NCI-H187 (cell line): ENCODE data around the gene EDARADD.

ENCODE experiments used
- DNase-seq, 2 experiments: peaks; one replicate each; lab custom pipeline; 2025; lab: John Stamatoyannopoulos, UW

Gene EDARADD

GRCh38 chr1:236516929-236517704, 123.0 kb downstream of the EDARADD start:
- DNase-seq: no peak

GRCh38 chr1:236518322-236518721, 124.2 kb downstream of the EDARADD start:
- no peak for DNase-seq

DNA sequence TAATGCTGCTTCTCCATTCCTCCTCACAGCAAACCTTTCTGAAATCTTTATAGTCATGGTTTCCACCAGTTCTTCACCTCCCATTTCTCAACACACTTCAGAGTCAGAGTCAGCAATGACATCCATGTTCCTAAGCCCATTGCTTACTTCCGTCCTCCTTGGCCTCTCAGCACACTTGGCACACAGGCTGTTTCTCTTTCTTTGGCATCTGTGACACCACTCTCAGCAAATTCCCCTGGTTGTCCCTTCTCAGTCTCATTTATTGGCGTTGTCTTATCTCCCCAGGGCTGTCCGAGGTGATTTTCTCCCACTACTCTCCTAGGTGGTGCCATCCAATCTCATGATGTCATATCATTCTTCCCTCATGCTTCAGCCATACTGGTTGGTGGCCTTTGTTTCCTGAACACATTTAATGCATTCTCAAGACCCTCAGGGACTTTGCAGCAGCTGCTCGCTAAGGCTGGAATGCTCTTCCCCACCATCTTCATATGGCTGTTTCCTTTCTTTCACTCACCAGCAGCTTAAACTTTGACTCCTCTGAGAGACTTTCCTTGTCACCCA, 126.4 kb downstream of the EDARADD start:
- no peak for DNase-seq

DNA sequence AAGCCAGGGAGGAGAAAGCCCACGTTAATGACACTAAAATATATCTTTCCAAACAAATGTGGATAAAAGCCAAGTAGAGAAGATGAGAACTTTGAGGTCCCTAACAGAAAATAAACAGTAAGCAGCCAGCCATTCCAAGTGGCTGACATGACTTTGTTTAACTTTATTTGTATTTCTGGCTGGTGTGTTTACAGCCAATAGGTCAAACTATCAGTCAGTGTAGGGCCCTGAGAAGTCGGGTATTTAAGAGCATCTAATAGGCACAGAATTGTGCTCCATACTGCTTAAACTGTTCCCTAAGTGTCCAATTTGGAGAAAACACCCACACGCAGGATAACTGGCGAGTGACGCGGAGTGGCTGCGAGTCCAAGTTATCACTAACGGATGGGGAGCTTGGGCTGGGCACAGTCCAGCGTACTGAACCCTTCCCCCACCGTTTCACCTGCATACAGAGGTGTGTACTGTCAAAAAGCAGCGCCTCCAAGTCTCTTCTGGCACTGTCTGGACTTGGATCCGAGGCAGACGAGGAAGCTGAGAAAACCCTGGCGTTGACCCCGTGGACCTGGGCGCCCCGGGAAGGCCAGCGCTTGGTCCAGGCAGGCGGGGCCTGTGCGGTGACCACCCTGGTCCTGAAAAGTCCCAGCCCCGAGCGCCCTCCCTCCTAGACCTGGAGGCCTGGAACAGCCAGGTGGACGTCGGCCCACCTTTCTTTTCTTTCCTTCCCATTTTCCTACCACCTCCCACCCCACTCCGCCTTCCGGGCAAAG, 129.0 kb downstream of the EDARADD start:
- no peak for DNase-seq

DNA sequence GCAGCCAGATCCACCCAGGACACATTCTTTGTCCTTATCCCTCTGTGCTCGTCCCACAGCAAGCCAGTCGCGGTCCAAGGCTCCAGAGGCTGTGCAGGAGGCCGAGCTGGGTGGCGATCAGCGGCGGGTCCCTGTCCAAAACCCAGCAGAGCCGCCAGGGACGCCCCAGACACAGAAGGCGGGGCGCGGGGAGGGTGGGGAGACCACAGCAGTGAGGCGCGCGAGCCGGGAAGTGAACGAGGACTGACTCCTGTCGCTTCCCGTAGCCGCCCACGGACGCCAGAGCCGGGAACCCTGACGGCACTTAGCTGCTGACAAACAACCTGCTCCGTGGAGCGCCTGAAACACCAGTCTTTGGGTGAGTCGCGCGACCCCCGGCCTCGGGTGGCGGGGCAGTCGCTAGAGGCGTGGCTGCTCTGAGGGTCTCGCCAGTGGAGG, 129.6 kb downstream of the EDARADD start, which contains the start of gene LGALS8:
Gene LGALS8 (plus strand): TSS at position 279 of the 438 bp plus-strand sequence. CDS start 2,089 bp downstream, outside the sequence.
- DNase-seq: peak in 1 of 2 experiments; percentile 17

- peak; percentile 11 to 23 for DNase-seq
Measured at GRCh38 chr1:236524142-236524894, 130.2 kb downstream of the EDARADD start.

DNA sequence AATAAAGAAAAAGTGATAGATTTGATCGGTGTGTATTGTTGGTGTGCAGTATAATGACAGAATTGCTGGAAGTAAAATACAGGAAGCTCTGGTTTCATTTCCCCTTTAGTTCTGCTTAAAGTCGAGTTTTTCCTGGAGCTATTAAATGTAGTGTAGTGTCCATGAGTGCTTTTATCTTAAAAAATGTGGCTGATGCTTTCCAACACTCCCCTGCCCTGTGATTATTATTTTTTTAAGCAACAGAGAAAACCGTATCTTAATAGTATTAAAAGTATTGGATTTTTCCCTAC, 130.8 kb downstream of the EDARADD start:
- DNase-seq: no peak

DNA sequence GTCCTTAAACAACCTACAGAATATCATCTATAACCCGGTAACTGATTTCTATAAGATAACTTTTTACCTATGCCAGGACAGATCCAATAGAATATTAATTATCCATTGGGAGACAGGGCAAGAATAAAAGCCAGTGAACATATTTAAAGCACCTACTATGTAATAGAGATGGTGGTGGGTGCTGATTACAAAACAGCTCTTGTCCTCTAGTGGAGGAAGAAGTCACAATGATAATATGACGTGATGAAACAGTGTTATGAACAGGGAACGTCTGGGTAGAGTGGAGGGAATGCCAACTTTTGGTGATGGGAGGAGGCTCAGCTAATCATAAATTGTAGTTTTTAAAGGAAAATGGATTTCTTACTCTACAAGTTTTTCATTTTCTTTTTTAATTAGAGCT, 132.0 kb downstream of the EDARADD start:
- no peak for DNase-seq

DNA sequence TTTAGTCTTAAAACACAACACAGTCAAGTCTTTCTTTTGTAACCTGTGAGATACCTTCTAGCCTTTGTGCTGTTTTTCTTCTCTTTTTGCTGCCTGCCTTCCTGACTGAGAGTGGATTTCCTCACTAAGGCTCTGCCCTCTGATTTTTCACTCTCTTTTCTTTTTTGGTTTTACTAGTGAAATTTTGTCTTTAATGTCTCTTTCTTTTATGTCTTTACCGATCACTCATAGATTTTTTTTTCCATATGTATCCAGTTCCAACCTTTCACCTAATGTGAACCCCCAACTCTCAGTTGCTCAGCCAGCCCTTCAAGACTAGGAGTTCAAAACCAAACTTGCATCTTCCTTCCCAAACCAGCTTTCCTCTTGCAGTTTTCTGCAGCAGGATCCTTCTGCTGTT, 136.2 kb downstream of the EDARADD start:
- no peak for DNase-seq

DNA sequence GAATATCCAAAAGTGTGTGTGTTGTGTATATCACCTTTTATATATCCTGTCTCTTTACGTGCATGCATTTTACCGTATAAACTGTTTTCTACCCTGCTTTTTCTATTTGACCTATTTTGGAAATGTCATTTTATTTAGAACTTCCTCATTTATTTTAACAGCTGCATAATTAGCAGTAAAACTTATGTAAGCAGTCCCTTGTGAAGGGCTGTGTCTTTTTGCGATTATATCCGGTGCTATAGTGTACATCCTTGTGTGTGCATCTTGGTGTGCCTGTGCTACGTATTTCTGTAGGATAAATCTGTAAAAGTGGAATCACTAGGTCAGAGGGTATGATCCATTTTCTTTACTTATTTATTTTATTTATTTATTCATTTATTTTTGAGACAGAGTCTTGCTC, 136.9 kb downstream of the EDARADD start:
- no peak for DNase-seq

- no peak for DNase-seq
Measured at GRCh38 chr1:236532850-236533249, 138.8 kb downstream of the EDARADD start.

GRCh38 chr1:236534151-236534651, 140.1 kb downstream of the EDARADD start:
- no peak for DNase-seq
